CD4-positive, alpha-beta T cell treated with Interleukin-15 for 1 hour (primary cell): ENCODE measurements around the gene AMBRA1.

Experiments
- DNase-seq: peaks from one replicate; pipeline ENCODE4 v3.0.0-alpha.2; 2020

AMBRA1 gene

GRCh38 chr11:46593550-46594373 is at the start of gene AMBRA1:
AMBRA1 (minus strand) TSS chr11:46594023; CDS start chr11:46548380, 45,643 bp downstream.
- DNase-seq: peak; percentile 79

DNA sequence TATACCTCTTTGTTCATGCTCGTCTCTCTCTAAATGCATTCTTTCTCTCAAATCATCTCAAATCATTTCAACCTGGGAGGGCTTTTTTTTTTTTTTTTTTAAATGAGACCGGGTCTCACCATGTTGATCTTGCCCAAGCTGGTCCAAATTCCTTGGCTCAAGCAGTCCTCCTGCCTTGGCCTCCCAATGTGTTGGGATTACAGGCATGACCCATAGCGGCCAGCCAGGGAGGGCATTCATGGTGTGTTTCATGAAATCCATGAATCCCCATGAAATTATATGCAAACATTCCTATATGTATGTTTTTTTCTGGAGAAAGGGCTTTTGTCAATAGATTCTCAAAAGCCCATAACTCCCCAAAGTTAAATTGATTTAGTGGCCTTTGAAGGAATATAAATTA is 49.7 kb upstream of the AMBRA1 start:
- DNase-seq: no peak

GRCh38 chr11:46642627-46643335 is 49.0 kb upstream of the AMBRA1 start:
- DNase-seq: no peak

GRCh38 chr11:46641639-46642038 is 47.8 kb upstream of the AMBRA1 start:
- DNase-seq: no peak

GRCh38 chr11:46640036-46640788 is 46.4 kb upstream of the AMBRA1 start:
- no peak for DNase-seq

DNA sequence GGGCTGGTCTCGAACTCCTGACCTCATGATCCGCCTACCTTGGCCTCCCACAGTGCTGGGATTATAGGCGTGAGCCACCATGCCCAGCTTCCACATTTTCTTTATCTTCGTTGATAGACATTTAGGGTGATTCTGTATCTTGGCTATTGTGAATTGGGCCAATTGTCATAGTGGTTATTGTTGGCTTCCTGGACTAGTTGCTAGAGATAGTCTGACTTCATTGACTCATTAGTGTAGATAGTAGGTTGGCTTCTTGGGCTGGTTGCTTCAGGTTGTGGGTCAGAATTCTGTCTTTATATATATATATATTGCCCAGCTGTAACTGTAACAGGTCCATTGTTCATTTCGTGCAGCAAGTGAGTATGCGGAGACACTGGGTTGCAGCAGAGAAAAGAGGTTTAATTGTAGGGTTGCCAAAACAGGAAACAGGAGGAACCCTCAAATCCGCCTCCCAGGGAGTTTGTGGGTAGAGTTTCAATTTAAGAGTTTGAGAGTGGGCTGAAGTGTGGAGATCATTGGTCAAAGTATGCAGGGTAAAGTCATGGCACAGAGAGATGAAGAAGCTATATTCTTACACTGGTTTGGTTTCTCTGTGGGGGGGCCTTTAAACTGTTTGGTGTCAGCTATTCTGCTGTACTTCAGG is 45.5 kb upstream of the AMBRA1 start:
- DNase-seq: no peak

GRCh38 chr11:46637546-46637945 is 43.7 kb upstream of the AMBRA1 start:
- no peak for DNase-seq

- no peak for DNase-seq
Measured at GRCh38 chr11:46635557-46636139, 41.8 kb upstream of the AMBRA1 start.

DNA sequence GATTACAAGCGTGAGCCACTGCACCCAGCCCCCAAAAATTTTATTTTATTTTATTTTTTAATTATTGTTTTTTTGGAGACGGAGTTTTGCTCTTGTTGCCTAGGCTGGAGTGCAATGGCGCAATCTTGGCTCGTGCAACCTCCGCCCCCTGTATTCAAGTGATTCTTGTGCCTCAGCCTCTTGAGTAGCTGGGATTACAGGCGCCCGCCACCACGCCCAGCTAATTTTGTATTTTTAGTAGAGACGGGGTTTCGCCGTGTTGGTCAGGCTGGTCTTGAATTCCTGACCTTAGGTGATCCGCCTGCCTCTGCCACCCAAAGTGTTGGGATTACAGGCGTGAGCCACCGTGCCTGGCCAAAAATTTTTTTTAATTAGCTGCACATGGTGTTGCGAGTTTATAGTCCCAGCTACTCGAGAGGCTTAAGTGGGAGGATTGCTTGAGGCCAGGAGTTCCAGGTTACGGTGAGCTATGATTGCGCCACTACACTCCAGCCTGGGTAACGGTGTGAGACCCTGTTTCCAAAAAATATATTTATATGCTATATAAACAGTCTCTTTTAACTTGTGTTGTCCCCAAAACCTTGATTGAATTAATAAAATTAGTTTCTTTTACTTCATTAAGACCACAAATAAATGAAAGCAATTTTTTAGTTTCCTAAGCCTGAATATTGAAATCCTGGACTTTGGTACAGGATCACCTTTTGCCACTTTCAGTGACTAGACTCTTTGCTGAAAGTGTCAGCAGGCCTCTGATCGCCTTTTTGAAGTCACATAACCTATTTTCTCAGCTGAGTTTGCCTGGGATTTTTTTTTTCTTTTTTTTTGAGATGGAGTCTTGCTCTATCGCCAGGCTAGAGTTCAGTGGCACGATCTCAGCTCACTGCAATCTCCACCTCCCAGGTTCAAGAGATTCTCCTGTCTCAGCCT is 39.7 kb upstream of the AMBRA1 start:
- DNase-seq: no peak

DNA sequence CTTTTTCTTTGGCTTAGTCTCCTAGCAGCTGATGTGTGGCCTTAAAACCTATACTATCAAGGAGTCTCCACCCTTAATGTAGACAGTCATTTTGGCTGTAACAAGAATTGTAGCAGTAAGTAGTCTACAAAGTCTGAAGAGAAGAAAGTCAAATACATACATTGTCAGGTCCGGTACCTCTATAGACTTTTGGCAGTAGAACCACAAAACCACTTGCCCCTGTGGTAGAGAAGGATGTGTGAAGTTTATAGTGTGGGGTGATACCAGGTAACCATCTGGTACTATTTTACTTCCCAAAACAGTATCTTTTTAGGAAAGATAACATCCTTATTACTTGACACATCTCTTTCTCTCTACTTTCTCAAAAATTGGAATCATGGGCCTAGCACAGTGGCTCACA is 38.7 kb upstream of the AMBRA1 start:
- no peak for DNase-seq

DNA sequence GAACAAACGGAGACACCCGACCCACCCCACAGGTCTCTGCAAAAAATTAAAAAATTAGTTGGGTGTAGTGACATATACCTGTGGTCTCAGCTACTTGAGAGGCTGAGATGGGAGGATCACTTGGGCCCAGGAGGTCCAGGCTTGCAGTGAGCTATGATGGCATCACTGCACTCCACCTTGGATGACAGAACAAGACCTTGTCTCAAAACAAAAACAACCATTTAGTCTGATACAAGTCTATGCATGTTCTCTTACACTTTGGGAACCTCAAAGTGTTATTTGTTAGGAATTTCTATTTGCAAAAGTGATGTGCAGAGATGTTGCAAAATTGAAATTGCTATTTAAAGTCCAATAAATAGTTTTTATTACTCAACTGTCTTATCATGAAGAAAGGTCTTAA is 37.9 kb upstream of the AMBRA1 start:
- no peak for DNase-seq

DNA sequence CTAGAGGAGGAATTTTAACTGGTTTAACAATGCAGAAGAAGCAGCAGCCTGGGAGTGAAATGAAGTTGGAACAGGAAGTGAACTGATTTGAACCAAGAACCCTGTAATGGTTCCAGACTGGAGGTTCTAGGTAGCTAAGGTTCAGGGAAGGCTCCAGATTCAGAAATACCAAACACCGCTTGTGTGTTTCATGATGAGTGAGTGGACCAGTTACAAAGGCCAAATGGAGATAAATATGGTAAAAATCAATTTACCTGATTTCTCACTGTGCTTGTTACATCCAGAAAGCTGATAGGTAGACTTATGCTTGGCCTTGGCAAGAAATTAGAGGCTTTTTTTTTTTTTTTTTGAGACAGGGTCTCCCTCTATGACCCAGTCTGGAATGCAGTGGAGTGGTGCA is 36.4 kb upstream of the AMBRA1 start:
- no peak for DNase-seq

- no peak for DNase-seq
Measured at GRCh38 chr11:46628961-46629360, 35.1 kb upstream of the AMBRA1 start.

DNA sequence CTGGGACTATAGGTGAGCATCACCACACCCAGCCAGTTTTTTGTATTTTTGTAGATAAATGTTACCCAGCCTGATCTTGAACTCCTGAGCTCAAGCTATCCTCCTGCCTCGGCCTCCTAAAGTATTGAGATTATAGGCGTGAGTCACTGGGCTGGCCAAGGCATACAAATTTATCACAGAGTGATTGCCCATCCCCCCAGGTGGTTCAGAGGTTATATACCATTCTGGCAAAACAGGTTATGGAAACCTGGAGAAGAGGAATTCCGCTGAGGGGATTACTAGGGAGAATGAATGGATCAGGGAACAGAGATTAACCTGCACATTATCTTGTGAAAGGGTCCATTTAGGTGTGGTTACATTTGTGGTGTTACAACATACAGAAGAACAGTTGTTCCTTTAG is 31.6 kb upstream of the AMBRA1 start:
- DNase-seq: no peak

DNA sequence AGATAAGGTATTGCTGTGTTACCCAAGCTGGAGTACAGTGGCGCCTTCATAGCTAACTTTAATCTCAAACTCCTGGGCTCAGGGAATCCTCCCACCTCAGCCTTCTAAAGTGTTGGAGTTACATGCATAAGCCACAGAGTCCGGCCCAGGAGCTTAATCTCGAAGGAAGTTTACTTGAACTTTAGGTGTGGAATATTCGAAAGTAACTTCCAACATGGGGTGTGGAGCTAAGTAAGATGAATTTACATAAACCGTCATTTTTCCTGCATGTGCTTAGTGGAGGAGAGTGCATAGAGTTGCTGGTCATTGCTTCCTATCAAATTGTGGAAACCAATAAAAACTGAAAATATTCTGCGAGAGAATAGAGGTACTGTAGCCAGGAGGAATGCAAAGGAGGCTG is 25.0 kb upstream of the AMBRA1 start:
- no peak for DNase-seq

GRCh38 chr11:46617972-46618314 is 24.1 kb upstream of the AMBRA1 start:
- no peak for DNase-seq

GRCh38 chr11:46617134-46617971 is 23.5 kb upstream of the AMBRA1 start, which contains the start of the genes ATG13 and HARBI1:
ATG13 (plus strand) TSS chr11:46617553; CDS start chr11:46644292, 26,739 bp downstream.
HARBI1 (minus strand) TSS chr11:46617227; CDS start chr11:46616237, 990 bp downstream.
- peak; percentile 92 for DNase-seq

DNA sequence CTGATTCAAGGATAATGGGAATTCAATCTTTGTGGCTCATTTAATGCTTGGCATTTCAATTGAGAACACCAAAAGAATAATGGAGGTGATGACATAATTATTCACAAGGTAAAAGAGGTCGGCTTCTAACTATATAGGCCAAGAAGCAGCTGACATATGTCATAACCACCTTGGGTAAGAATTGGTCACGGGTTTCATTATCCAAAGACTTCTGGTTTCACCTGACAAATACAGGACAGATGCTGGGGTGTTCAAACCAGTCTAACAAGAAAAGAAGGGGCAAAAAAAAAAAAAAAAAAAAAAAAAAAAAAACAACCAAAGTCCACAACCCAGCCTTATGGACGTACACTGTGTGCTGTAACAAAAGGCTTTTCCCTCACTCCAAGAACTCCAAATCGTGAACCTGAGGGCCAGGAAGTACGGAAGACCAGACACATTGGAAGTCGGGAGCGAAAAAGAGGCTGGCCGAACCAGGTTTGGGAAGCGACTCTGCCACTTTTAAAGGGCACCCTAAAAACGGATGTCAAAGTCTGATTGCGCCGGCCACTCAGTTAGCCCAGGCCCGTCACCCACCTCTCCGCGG is 22.8 kb upstream of the AMBRA1 start:
- DNase-seq: no peak

DNA sequence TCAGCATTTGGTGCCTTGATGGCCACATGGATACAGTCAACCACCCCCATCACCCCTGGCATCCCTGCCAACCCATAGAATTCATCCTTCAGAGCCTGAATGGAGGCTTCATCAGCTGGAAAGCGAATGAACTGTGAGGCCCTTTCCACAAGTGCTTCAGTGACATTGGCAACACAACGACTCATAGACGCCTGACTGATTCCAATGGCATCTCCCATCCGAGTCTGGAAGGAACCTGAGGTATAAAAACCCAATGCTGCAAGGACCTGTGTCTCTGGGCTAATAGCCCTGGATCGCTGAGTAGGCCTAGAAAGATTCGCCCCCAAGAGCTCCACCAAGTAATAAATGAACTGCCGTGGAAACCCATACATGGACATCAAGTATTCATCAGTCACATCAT is 21.9 kb upstream of the AMBRA1 start:
- no peak for DNase-seq

DNA sequence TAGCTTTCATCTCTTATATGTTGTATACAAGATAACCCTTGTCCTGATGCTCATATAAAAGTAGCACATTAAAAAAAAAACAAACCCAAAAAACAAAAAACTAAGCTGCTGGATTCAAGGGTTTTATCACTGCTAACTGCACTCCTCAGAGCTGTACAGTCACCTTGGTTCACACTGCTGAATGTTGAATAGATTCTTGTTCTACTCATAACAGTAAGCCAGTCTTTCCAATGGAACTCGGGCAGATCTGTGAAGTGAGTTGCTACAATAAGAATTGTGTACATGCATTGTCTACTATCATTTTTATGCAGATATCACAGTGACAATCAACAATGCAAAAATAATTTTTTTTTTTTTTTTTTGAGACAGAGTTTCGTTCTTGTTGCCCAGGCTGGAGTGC is 18.5 kb upstream of the AMBRA1 start:
- DNase-seq: no peak
